Neural progenitor cell (in vitro differentiated cells): ENCODE measurements around the gene U2AF2. TPM values are rescaled to one million over a fixed set of nuclear protein-coding genes. Genes with fewer than 3 reads are reported as not detected.

Experiments used
- DNase-seq: peaks from one replicate; pipeline ENCODE4 v3.0.0-alpha.2; 2016; ENCODE audit warnings: low spot score
- H2AFZ ChIP-seq: fragments of 200-600 bp; sonication (generic); replicated peaks from 2 replicates; pipeline ENCODE4 v1.6.1; 2016; ENCODE audit warnings: antibody characterized with exemption
- H3F3A ChIP-seq: fragments of 200-600 bp; sonication (generic); 2 replicates; pipeline ENCODE4 v1.6.1; 2016; ENCODE audit warnings: antibody characterized with exemption, low read depth
- H3K27ac ChIP-seq: fragments of 200-600 bp; sonication (generic); 2 replicates; pipeline ENCODE4 v1.5.1; 2016; ENCODE audit warnings: mild to moderate bottlenecking
- H3K27me3 ChIP-seq: fragments of 200-600 bp; sonication (generic); 2 replicates; pipeline ENCODE4 v1.6.1; 2016; ENCODE audit warnings: mild to moderate bottlenecking, moderate library complexity
- H3K36me3 ChIP-seq: fragments of 200-600 bp; sonication (generic); 2 replicates; pipeline ENCODE4 v1.5.1; 2016
- H3K4me1 ChIP-seq: fragments of 200-600 bp; sonication (generic); 2 replicates; pipeline ENCODE4 v1.6.1; 2016; ENCODE audit warnings: mixed run types
- H3K4me2 ChIP-seq: fragments of 200-600 bp; sonication (generic); 2 replicates; pipeline ENCODE4 v1.6.1; 2016
- H3K4me3 ChIP-seq: fragments of 200-600 bp; sonication (generic); 2 replicates; pipeline ENCODE4 v1.5.1; 2016
- H3K79me2 ChIP-seq: fragments of 200-600 bp; sonication (generic); 2 replicates; pipeline ENCODE4 v1.6.1; 2016; ENCODE audit warnings: low read depth
- H3K9ac ChIP-seq: fragments of 200-600 bp; sonication (generic); 2 replicates; pipeline ENCODE4 v1.6.1; 2016
- H3K9me3 ChIP-seq: fragments of 200-600 bp; sonication (generic); 2 replicates; pipeline ENCODE4 v1.5.1; 2016; ENCODE audit warnings: low read depth
- H4K20me1 ChIP-seq: fragments of 200-600 bp; sonication (generic); 2 replicates; pipeline ENCODE4 v1.6.1; 2016; ENCODE audit warnings: low read depth
- H3K27ac Mint-ChIP-seq: 3 replicates; pipeline ENCODE4 v1.8.0; 2021; ENCODE audit warnings: mixed read lengths
- H3K27me3 Mint-ChIP-seq: 2 replicates; pipeline ENCODE4 v1.8.0; 2022; ENCODE audit warnings: low read depth, mild to moderate bottlenecking, inconsistent platforms, moderate library complexity, mixed read lengths; ENCODE audit not compliant: insufficient read depth
- H3K36me3 Mint-ChIP-seq: 3 replicates; pipeline ENCODE4 v1.8.0; 2021; ENCODE audit warnings: mixed read lengths
- H3K4me1 Mint-ChIP-seq: 3 replicates; pipeline ENCODE4 v1.8.0; 2021; ENCODE audit warnings: mixed read lengths
- H3K4me3 Mint-ChIP-seq: 3 replicates; pipeline ENCODE4 v1.8.0; 2021; ENCODE audit warnings: mild to moderate bottlenecking, moderate library complexity, mixed read lengths
- H3K9me3 Mint-ChIP-seq: 3 replicates; pipeline ENCODE4 v1.8.0; 2020; ENCODE audit warnings: mixed read lengths
- EZH2 ChIP-seq: fragments of 200-600 bp; sonication (generic); IDR thresholded peaks from 2 replicates; pipeline ENCODE4 v1.6.1; 2017; ENCODE audit warnings: antibody characterized with exemption, mild to moderate bottlenecking, moderate library complexity
- EZH2phosphoT487 ChIP-seq: fragments of 200-600 bp; sonication (generic); IDR thresholded peaks from 2 replicates; pipeline ENCODE4 v1.6.1; 2017; ENCODE audit warnings: antibody characterized with exemption
- small RNA-seq: library from RNA; depleted of rRNA; stranded (forward); fragments of <200 nt; gene quantifications from one replicate; pipeline ENCODE3, GENCODE V24; 2015
- total RNA-seq: library from RNA; depleted of rRNA; stranded (reverse); fragments of >200 nt; gene quantifications from 2 replicates; pipeline ENCODE4 v1.2.3, GENCODE V29; 2015; ENCODE audit warnings: low replicate concordance
- TF ChIP-seq, protein P1 (sequence below): fragments of 200-600 bp; sonication (generic); IDR thresholded peaks from 2 replicates; pipeline ENCODE4 v1.5.1; 2017; ENCODE audit warnings: antibody characterized with exemption, mild to moderate bottlenecking

Gene U2AF2
- total RNA-seq, 1 donor from 2014 or later: 124 TPM

DNA sequence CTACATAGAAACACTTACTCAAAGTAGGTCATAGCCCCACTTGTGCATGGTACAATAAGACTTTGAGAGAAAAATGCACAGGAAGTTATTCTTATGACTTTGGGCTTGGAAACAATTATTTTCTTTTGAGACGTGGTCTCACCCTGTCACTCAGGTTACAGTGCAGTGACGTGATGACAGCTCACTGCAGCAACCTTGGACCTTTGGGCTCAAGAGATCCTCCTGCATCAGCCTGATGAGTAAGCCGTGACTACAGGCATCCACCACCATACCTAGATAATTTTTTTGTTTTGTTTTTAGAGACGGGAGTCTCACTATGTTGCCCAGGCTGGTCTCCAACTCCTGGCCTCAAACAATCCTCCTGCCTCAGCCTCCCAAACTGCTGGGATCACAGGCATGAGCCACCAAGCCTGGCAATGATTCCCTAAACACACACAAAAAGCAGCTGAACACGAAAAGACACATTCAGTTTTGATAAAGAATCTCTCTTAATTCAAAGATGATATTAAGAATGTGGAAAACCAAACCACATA is 65.4 kb downstream of the U2AF2 start:
- Mint-ChIP-seq H3K36me3 (no peaks in the 10 kb centered on the region), H3K27ac (no peak overlapping the region), H3K4me3 (no peak overlapping the region), H3K4me1 (no peaks in the 10 kb centered on the region), H3K27me3 (peaks cover 5% of the 10 kb centered on the region), H3K9me3 (peaks cover 14% of the 10 kb centered on the region)
- peaks cover 10% of the 10 kb centered on the region for H3K9me3 ChIP-seq
- no peaks in the 10 kb centered on the region for H3K27me3 ChIP-seq
- no peaks in the 10 kb centered on the region for H3K36me3 ChIP-seq
- no peak overlapping the region for H2AFZ ChIP-seq
- no peak overlapping the region for H3K9ac ChIP-seq
- no peak overlapping the region for H3K4me3 ChIP-seq
- no peaks in the 10 kb centered on the region for H4K20me1 ChIP-seq
- DNase-seq: no peak
- no peak overlapping the region for H3K4me2 ChIP-seq
- no peaks in the 10 kb centered on the region for H3K79me2 ChIP-seq
- H3K4me1 ChIP-seq: no peaks in the 10 kb centered on the region
- TF ChIP-seq, protein P1, sequence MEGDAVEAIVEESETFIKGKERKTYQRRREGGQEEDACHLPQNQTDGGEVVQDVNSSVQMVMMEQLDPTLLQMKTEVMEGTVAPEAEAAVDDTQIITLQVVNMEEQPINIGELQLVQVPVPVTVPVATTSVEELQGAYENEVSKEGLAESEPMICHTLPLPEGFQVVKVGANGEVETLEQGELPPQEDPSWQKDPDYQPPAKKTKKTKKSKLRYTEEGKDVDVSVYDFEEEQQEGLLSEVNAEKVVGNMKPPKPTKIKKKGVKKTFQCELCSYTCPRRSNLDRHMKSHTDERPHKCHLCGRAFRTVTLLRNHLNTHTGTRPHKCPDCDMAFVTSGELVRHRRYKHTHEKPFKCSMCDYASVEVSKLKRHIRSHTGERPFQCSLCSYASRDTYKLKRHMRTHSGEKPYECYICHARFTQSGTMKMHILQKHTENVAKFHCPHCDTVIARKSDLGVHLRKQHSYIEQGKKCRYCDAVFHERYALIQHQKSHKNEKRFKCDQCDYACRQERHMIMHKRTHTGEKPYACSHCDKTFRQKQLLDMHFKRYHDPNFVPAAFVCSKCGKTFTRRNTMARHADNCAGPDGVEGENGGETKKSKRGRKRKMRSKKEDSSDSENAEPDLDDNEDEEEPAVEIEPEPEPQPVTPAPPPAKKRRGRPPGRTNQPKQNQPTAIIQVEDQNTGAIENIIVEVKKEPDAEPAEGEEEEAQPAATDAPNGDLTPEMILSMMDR: no peak
- TF ChIP-seq EZH2phosphoT487: no peak
- TF ChIP-seq EZH2: no peak
- H3F3A ChIP-seq: no peaks in the 10 kb centered on the region
- no peak overlapping the region for H3K27ac ChIP-seq

GRCh38 chr19:55720801-55721200 is 66.0 kb downstream of the U2AF2 start:
- Histone ChIP-seq H3K9ac (no peak overlapping the region), H4K20me1 (no peaks in the 10 kb centered on the region), H3K4me3 (no peak overlapping the region), H3K36me3 (no peaks in the 10 kb centered on the region), H3K4me1 (no peaks in the 10 kb centered on the region), H3F3A (no peaks in the 10 kb centered on the region), H3K27ac (no peak overlapping the region), H2AFZ (no peak overlapping the region), H3K9me3 (peaks cover 10% of the 10 kb centered on the region), H3K4me2 (no peak overlapping the region), H3K27me3 (no peaks in the 10 kb centered on the region), H3K79me2 (no peaks in the 10 kb centered on the region)
- no peak overlapping the region for H3K4me3 Mint-ChIP-seq
- peaks cover 14% of the 10 kb centered on the region for H3K9me3 Mint-ChIP-seq
- H3K27ac Mint-ChIP-seq: no peak overlapping the region
- TF ChIP-seq, protein P1: no peak
- TF ChIP-seq EZH2phosphoT487 (no peak), EZH2 (no peak)
- H3K4me1 Mint-ChIP-seq: no peaks in the 10 kb centered on the region
- no peaks in the 10 kb centered on the region for H3K36me3 Mint-ChIP-seq
- DNase-seq: no peak
- peaks cover 5% of the 10 kb centered on the region for H3K27me3 Mint-ChIP-seq

DNA sequence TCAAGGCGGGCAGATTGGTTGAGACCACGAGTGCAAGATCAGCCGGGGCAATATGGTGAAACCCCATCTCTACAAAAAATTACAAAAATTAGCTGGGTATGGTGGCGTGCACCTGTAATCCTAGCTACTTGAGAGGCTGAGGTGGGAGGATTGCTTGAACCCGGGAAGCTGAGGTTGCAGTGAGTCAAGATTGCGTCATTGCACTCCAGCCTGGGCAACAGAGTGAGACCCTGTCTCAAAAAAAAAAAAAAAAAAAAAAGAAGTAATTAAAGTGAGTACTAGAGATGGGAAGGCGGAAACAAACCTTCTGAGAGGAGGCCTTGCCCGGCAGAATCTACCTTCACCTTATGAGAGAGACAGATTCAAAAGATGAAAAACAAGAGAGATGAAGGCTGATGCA is 68.7 kb downstream of the U2AF2 start:
- Histone ChIP-seq H3F3A (no peaks in the 10 kb centered on the region), H3K9ac (no peak overlapping the region), H3K4me1 (no peaks in the 10 kb centered on the region), H3K79me2 (no peaks in the 10 kb centered on the region), H2AFZ (no peak overlapping the region), H3K4me2 (no peak overlapping the region), H3K36me3 (no peaks in the 10 kb centered on the region), H3K4me3 (no peak overlapping the region), H3K27me3 (no peaks in the 10 kb centered on the region), H4K20me1 (no peaks in the 10 kb centered on the region), H3K27ac (no peak overlapping the region), H3K9me3 (peaks cover 10% of the 10 kb centered on the region)
- DNase-seq: no peak
- Mint-ChIP-seq H3K36me3 (no peaks in the 10 kb centered on the region), H3K4me3 (no peak overlapping the region), H3K9me3 (peaks cover 16% of the 10 kb centered on the region), H3K27ac (no peak overlapping the region), H3K27me3 (no peaks in the 10 kb centered on the region), H3K4me1 (no peaks in the 10 kb centered on the region)
- TF ChIP-seq EZH2phosphoT487: no peak

Small RNAs within 50 kb of the gene (small RNA-seq; reads per million reads assigned to genes)
- gene AC010525.2: not detected

Other genes with a start within 250 kb of the U2AF2 start
- 118 and 159 TPM in 2 replicates for gene UBE2S, start 247.2 kb upstream of the U2AF2 start, total RNA-seq
- 0.09 and 0.21 TPM in 2 replicates for gene SHISA7, start 211.7 kb upstream of the U2AF2 start, total RNA-seq
- gene ISOC2, start 193.4 kb upstream of the U2AF2 start, total RNA-seq: 14.8 and 34.4 TPM in 2 replicates
- gene C19orf85, start 190.3 kb upstream of the U2AF2 start, total RNA-seq: not detected in 2 replicates
- gene ZNF628, start 178.4 kb upstream of the U2AF2 start, total RNA-seq: 5.0 TPM in 1 of 2 replicates, not detected in the other
- gene NAT14, start 169.8 kb upstream of the U2AF2 start, total RNA-seq: 16.2 and 49.2 TPM in 2 replicates
- 0.56 TPM in 1 of 2 replicates, not detected in the other for gene SSC5D, start 166.6 kb upstream of the U2AF2 start, total RNA-seq
- gene SBK2, start 117.9 kb upstream of the U2AF2 start, total RNA-seq: 6.2 TPM in 1 of 2 replicates, not detected in the other
- gene SBK3, start 109.5 kb upstream of the U2AF2 start, total RNA-seq: 3.3 and 15.1 TPM in 2 replicates
- 2.1 and 15.2 TPM in 2 replicates for gene ZNF579, start 74.2 kb upstream of the U2AF2 start, total RNA-seq
- 4.8 and 10.8 TPM in 2 replicates for gene FIZ1, start 55.5 kb upstream of the U2AF2 start, total RNA-seq
- gene ZNF524, start 54.7 kb upstream of the U2AF2 start, total RNA-seq: 3.2 and 5.4 TPM in 2 replicates
- 0.49 and 4.5 TPM in 2 replicates for gene ZNF865, start 49.4 kb upstream of the U2AF2 start, total RNA-seq
- gene ZNF784, start 30.5 kb upstream of the U2AF2 start, total RNA-seq: 3.9 and 12.5 TPM in 2 replicates
- 2.8 and 13.4 TPM in 2 replicates for gene ZNF580, start 14.0 kb upstream of the U2AF2 start, total RNA-seq
- gene ZNF581, start 11.4 kb upstream of the U2AF2 start, total RNA-seq: 12.2 and 32.4 TPM in 2 replicates
- gene CCDC106, start 6.8 kb upstream of the U2AF2 start, total RNA-seq: 7.6 and 24.9 TPM in 2 replicates
- gene EPN1, start 20.2 kb downstream of the U2AF2 start, total RNA-seq: 16.1 and 75.0 TPM in 2 replicates
- not detected in 2 replicates for gene NLRP9, start 83.4 kb downstream of the U2AF2 start, total RNA-seq
- not detected in 2 replicates for gene RFPL4A, start 104.1 kb downstream of the U2AF2 start, total RNA-seq
- not detected in 2 replicates for gene RFPL4AL1, start 114.1 kb downstream of the U2AF2 start, total RNA-seq
- not detected in 2 replicates for gene NLRP11, start 177.0 kb downstream of the U2AF2 start, total RNA-seq
- not detected in 2 replicates for gene NLRP4, start 181.5 kb downstream of the U2AF2 start, total RNA-seq